Measurements from ENCODE around the gene HAPLN3.
"Not testable (repeated sequence)": the region's sequence is repeated elsewhere in the genome, so short reads cannot be mapped to it uniquely, and the experiment has no call there.

Gene HAPLN3

GRCh38 chr15:88894819-88895767, at the start of gene HAPLN3:
Gene HAPLN3 (minus strand): TSS chr15:88895544. CDS start chr15:88887298, 8,246 bp downstream.
- DNase-seq, result peak; percentile 62

- no peak for DNase-seq
Observed at GRCh38 chr15:88940110-88940675, 44.8 kb upstream of the HAPLN3 start.

- DNase-seq, result no peak
Observed at GRCh38 chr15:88939486-88939806, 44.1 kb upstream of the HAPLN3 start.

- DNase-seq, result no peak
Observed at GRCh38 chr15:88938802-88939485, 43.6 kb upstream of the HAPLN3 start.

- DNase-seq, result not testable (repeated sequence)
Observed at GRCh38 chr15:88934449-88934848, 39.1 kb upstream of the HAPLN3 start.

- no peak for DNase-seq
Observed at GRCh38 chr15:88932875-88933330, 37.6 kb upstream of the HAPLN3 start.

- no peak for DNase-seq
Observed at GRCh38 chr15:88932271-88932874, 37.0 kb upstream of the HAPLN3 start.

GRCh38 chr15:88930579-88930978, 35.2 kb upstream of the HAPLN3 start:
- no peak for DNase-seq

GRCh38 chr15:88929358-88930098, 34.2 kb upstream of the HAPLN3 start:
- not testable (repeated sequence) for DNase-seq

GRCh38 chr15:88928192-88928591, 32.8 kb upstream of the HAPLN3 start:
- DNase-seq, result not testable (repeated sequence)

GRCh38 chr15:88925648-88926047, 30.3 kb upstream of the HAPLN3 start:
- DNase-seq, result not testable (repeated sequence)

GRCh38 chr15:88920892-88921435, 25.6 kb upstream of the HAPLN3 start:
- DNase-seq, result not testable (repeated sequence)

- DNase-seq, result no peak
Observed at GRCh38 chr15:88920186-88920891, 25.0 kb upstream of the HAPLN3 start.

GRCh38 chr15:88918738-88919137, 23.4 kb upstream of the HAPLN3 start:
- no peak for DNase-seq

GRCh38 chr15:88917760-88918159, 22.4 kb upstream of the HAPLN3 start:
- no peak for DNase-seq

GRCh38 chr15:88915354-88915753, 20.0 kb upstream of the HAPLN3 start:
- DNase-seq, result no peak

- no peak for DNase-seq
Observed at GRCh38 chr15:88913850-88914169, 18.5 kb upstream of the HAPLN3 start.

GRCh38 chr15:88913017-88913849, 17.9 kb upstream of the HAPLN3 start, which contains the start of gene MFGE8:
Gene MFGE8 (minus strand): TSS chr15:88913379. CDS start chr15:88913319, 60 bp downstream.
- DNase-seq, result peak; percentile 78

- no peak for DNase-seq
Observed at GRCh38 chr15:88912500-88912921, 17.2 kb upstream of the HAPLN3 start.

- DNase-seq, result no peak
Observed at GRCh38 chr15:88911766-88912118, 16.4 kb upstream of the HAPLN3 start.
